Breast epithelium (tissue), 4 donors: Measurements from ENCODE around the gene JADE2. TPM values are rescaled to one million over a fixed set of nuclear protein-coding genes. Genes with fewer than 3 reads are reported as not detected.

ENCODE experiments used
- DNase-seq, 2 donors: peaks; one replicate each; pipeline ENCODE4 v3.0.0-alpha.2; 2019; ENCODE audit warnings: low spot score in 2 of 2
- H3K27ac ChIP-seq, 2 donors: fragments of 200-600 bp; sonication (generic) in 1 of 2; one replicate each; pipeline ENCODE4 v1.5.1; 2016 to 2019; ENCODE audit warnings: mild to moderate bottlenecking in 1 of 2
- H3K27me3 ChIP-seq, 2 donors: fragments of 200-600 bp; sonication (generic) in 1 of 2; one replicate each; pipeline versions ENCODE4 v1.5.1 to v1.6.0; 2017 to 2019; ENCODE audit warnings: control low read depth in 1 of 2, mild to moderate bottlenecking in 1 of 2
- H3K36me3 ChIP-seq: fragments of 200-600 bp; one replicate; pipeline ENCODE4 v1.5.1; 2019
- H3K4me1 ChIP-seq, 2 donors: fragments of 200-600 bp; sonication (generic); one replicate each; pipeline ENCODE4 v1.5.1; 2016 to 2019; ENCODE audit warnings: control low read depth in 1 of 2
- H3K4me3 ChIP-seq, 3 donors: fragments of 200-600 bp; sonication (generic); 1 replicate in 2 of 3; 2 replicates in 1 of 3; pipeline ENCODE4 v1.5.1; 2016 to 2019; ENCODE audit warnings: mild to moderate bottlenecking in 3 of 3, moderate library complexity in 2 of 3
- H3K9me3 ChIP-seq, 2 donors: fragments of 200-600 bp; sonication (generic) in 1 of 2; one replicate each; pipeline ENCODE4 v1.5.1; 2016 to 2019; ENCODE audit warnings: control low read depth in 1 of 2
- CTCF ChIP-seq, 3 donors: fragments of 450-650 bp; IDR thresholded peaks; one replicate each; pipeline ENCODE4 v1.5.1; 2016 to 2017; ENCODE audit warnings: antibody characterized with exemption in 3 of 3, mild to moderate bottlenecking in 3 of 3, moderate library complexity in 3 of 3
- POLR2A ChIP-seq: fragments of 450-650 bp; IDR thresholded peaks from one replicate; pipeline ENCODE4 v1.6.1; 2016; ENCODE audit warnings: antibody characterized with exemption, mild to moderate bottlenecking, moderate library complexity
- POLR2AphosphoS5 ChIP-seq, 3 donors: sonication (generic); formaldehyde crosslinking; IDR thresholded peaks; one replicate each; pipeline ENCODE4 v1.6.1; 2017; ENCODE audit warnings: antibody characterized with exemption in 3 of 3
- intact Hi-C: fragments of 100-400 bp; cut with DNase I; formaldehyde crosslinking; loops from one replicate; pipeline ENCODE4 v1.15.1; 2023; ENCODE audit warnings: low total_unique reads
- total RNA-seq, 3 donors: library from RNA; depleted of rRNA; stranded (reverse); fragments of >200 nt; gene quantifications; one replicate each; pipeline ENCODE4 v1.1.0, GENCODE V29; 2016

The JADE2 gene
- total RNA-seq, 3 donors from 2014 or later, result 39.0 to 66.0 (median 61.4) TPM

- Histone ChIP-seq H3K4me3 (no peak overlapping the region), H3K27me3 (no peaks in the 10 kb centered on the region), H3K4me1 (peaks cover 0 to 6% of the 10 kb centered on the region in 2 donors), H3K36me3 (peaks cover 8% of the 10 kb centered on the region), H3K9me3 (no peaks in the 10 kb centered on the region), H3K27ac (peak overlapping the region in 1 of 2 donors; percentile 83)
- intact Hi-C loops, result no loop called here
- DNase-seq, result no peak
- TF ChIP-seq POLR2A, result no peak
- TF ChIP-seq POLR2AphosphoS5 (IDR thresholded peaks at IDR 0.05), result no peak
- TF ChIP-seq CTCF (IDR thresholded peaks at IDR 0.05), result no peak
Measured at GRCh38 chr5:134533115-134533815, 7.8 kb downstream of the JADE2 start.

GRCh38 chr5:134534058-134534725, 8.7 kb downstream of the JADE2 start:
- no peak overlapping the region for H3K4me3 ChIP-seq
- H3K36me3 ChIP-seq, result peaks cover 13% of the 10 kb centered on the region
- no peaks in the 10 kb centered on the region for H3K4me1 ChIP-seq
- peak overlapping the region in 1 of 2 donors; percentile 75 for H3K27ac ChIP-seq
- no peak for DNase-seq
- intact Hi-C loops, result no loop called here
- no peaks in the 10 kb centered on the region for H3K9me3 ChIP-seq
- no peaks in the 10 kb centered on the region for H3K27me3 ChIP-seq
- TF ChIP-seq CTCF (IDR thresholded peaks at IDR 0.05) (no peak), POLR2A (no peak)

GRCh38 chr5:134534726-134535110, 9.2 kb downstream of the JADE2 start:
- Histone ChIP-seq H3K9me3 (no peaks in the 10 kb centered on the region), H3K4me3 (no peak overlapping the region), H3K27me3 (no peaks in the 10 kb centered on the region), H3K36me3 (peaks cover 13% of the 10 kb centered on the region), H3K27ac (peak overlapping the region in 1 of 2 donors; percentile 75), H3K4me1 (no peaks in the 10 kb centered on the region)
- DNase-seq, result no peak
- intact Hi-C loops, result no loop called here
- no peak for TF ChIP-seq POLR2AphosphoS5 (IDR thresholded peaks at IDR 0.05)
- no peak for TF ChIP-seq CTCF (IDR thresholded peaks at IDR 0.05)
- TF ChIP-seq POLR2A, result no peak

- no peaks in the 10 kb centered on the region for H3K9me3 ChIP-seq
- no peaks in the 10 kb centered on the region for H3K4me1 ChIP-seq
- intact Hi-C loops, result no loop called here
- no peak for DNase-seq
- no peaks in the 10 kb centered on the region for H3K27me3 ChIP-seq
- H3K4me3 ChIP-seq, result no peak overlapping the region
- H3K36me3 ChIP-seq, result peaks cover 18% of the 10 kb centered on the region
- TF ChIP-seq POLR2A (no peak), POLR2AphosphoS5 (IDR thresholded peaks at IDR 0.05) (no peak), CTCF (IDR thresholded peaks at IDR 0.05) (no peak)
- no peak overlapping the region for H3K27ac ChIP-seq
Measured at GRCh38 chr5:134536876-134537275, 11.4 kb downstream of the JADE2 start.

GRCh38 chr5:134537297-134537696, 11.8 kb downstream of the JADE2 start:
- Histone ChIP-seq H3K36me3 (peaks cover 22% of the 10 kb centered on the region), H3K4me3 (no peak overlapping the region), H3K9me3 (no peaks in the 10 kb centered on the region), H3K4me1 (no peaks in the 10 kb centered on the region), H3K27ac (no peak overlapping the region), H3K27me3 (no peaks in the 10 kb centered on the region)
- TF ChIP-seq POLR2AphosphoS5 (IDR thresholded peaks at IDR 0.05) (no peak), POLR2A (no peak), CTCF (IDR thresholded peaks at IDR 0.05) (no peak)
- intact Hi-C loops, result no loop called here
- no peak for DNase-seq
